Stimulated activated CD8-positive, alpha-beta memory T cell treated with anti-CD3 and anti-CD28 coated beads, Interleukin-4, amount 100 ng/mL, for 24 hours (primary cell): ENCODE results near the gene ANKRD24.
"Not testable (repeated sequence)": the region's sequence is repeated elsewhere in the genome, so short reads cannot be mapped to it uniquely, and the experiment has no call there.

Source experiments
- DNase-seq: peaks from one replicate; pipeline ENCODE4 v3.0.0-alpha.2; 2020; ENCODE audit warnings: low read depth

ANKRD24 gene

GRCh38 chr19:4173479-4174212 is 8.8 kb upstream of the ANKRD24 start:
- no peak for DNase-seq

- no peak for DNase-seq
Observed at GRCh38 chr19:4174213-4174894, 8.1 kb upstream of the ANKRD24 start.

- no peak for DNase-seq
Observed at GRCh38 chr19:4174895-4175668, 7.4 kb upstream of the ANKRD24 start.

- DNase-seq = no peak
Observed at GRCh38 chr19:4175669-4175931, 6.9 kb upstream of the ANKRD24 start.

- DNase-seq = no peak
Observed at GRCh38 chr19:4177146-4177545, 5.3 kb upstream of the ANKRD24 start.

- no peak for DNase-seq
Observed at GRCh38 chr19:4178990-4179389, 3.5 kb upstream of the ANKRD24 start.

- DNase-seq = no peak
Observed at GRCh38 chr19:4181053-4181508, 1.4 kb upstream of the ANKRD24 start.

- DNase-seq = no peak
Observed at GRCh38 chr19:4183967-4184717, 1.7 kb downstream of the ANKRD24 start.

GRCh38 chr19:4184718-4185352 is 2.3 kb downstream of the ANKRD24 start:
- DNase-seq = no peak

- no peak for DNase-seq
Observed at GRCh38 chr19:4185413-4186086, 3.1 kb downstream of the ANKRD24 start.

GRCh38 chr19:4186087-4186993 is 3.9 kb downstream of the ANKRD24 start:
- peak; percentile 73 for DNase-seq

- no peak for DNase-seq
Observed at GRCh38 chr19:4187313-4188122, 5.0 kb downstream of the ANKRD24 start.

- DNase-seq = no peak
Observed at GRCh38 chr19:4189641-4190040, 7.2 kb downstream of the ANKRD24 start.

GRCh38 chr19:4192537-4192936 is 10.0 kb downstream of the ANKRD24 start:
- not testable (repeated sequence) for DNase-seq

- DNase-seq = no peak
Observed at GRCh38 chr19:4194353-4194752, 11.9 kb downstream of the ANKRD24 start.

GRCh38 chr19:4196009-4196408 is 13.5 kb downstream of the ANKRD24 start:
- no peak for DNase-seq

- DNase-seq = no peak
Observed at GRCh38 chr19:4196587-4197148, 14.2 kb downstream of the ANKRD24 start.

- DNase-seq = no peak
Observed at GRCh38 chr19:4197228-4197624, 14.7 kb downstream of the ANKRD24 start.
